ENCODE data around the gene GRIA1.

The GRIA1 gene

GRCh38 chr5:153490118-153491037 lies at the start of gene GRIA1:
Gene GRIA1 (plus strand): TSS chr5:153490670.
- in situ Hi-C loops (cut with MboI; ENCODE audit: low sequenced_read_pairs) = no loop called here

- in situ Hi-C loops (cut with MboI; ENCODE audit: low sequenced_read_pairs) = no loop called here
Observed at GRCh38 chr5:153445875-153446579, 44.4 kb upstream of the GRIA1 start.

GRCh38 chr5:153447534-153447933 lies 42.9 kb upstream of the GRIA1 start:
- in situ Hi-C loops (cut with MboI; ENCODE audit: low sequenced_read_pairs) = no loop called here

GRCh38 chr5:153456354-153456753 lies 34.1 kb upstream of the GRIA1 start:
- in situ Hi-C loops (cut with MboI; ENCODE audit: low sequenced_read_pairs) = no loop called here

- in situ Hi-C loops (cut with MboI; ENCODE audit: low sequenced_read_pairs) = no loop called here
Observed at GRCh38 chr5:153456993-153457392, 33.5 kb upstream of the GRIA1 start.

- in situ Hi-C loops (cut with MboI; ENCODE audit: low sequenced_read_pairs) = no loop called here
Observed at GRCh38 chr5:153458268-153458667, 32.2 kb upstream of the GRIA1 start.

GRCh38 chr5:153459051-153459743 lies 31.3 kb upstream of the GRIA1 start:
- in situ Hi-C loops (cut with MboI; ENCODE audit: low sequenced_read_pairs) = no loop called here

- in situ Hi-C loops (cut with MboI; ENCODE audit: low sequenced_read_pairs) = no loop called here
Observed at GRCh38 chr5:153460421-153460820, 30.0 kb upstream of the GRIA1 start.

GRCh38 chr5:153461341-153461740 lies 29.1 kb upstream of the GRIA1 start:
- in situ Hi-C loops (cut with MboI; ENCODE audit: low sequenced_read_pairs) = no loop called here

- in situ Hi-C loops (cut with MboI; ENCODE audit: low sequenced_read_pairs) = no loop called here
Observed at GRCh38 chr5:153463806-153464205, 26.7 kb upstream of the GRIA1 start.

- in situ Hi-C loops (cut with MboI; ENCODE audit: low sequenced_read_pairs) = no loop called here
Observed at GRCh38 chr5:153467546-153467945, 22.9 kb upstream of the GRIA1 start.

GRCh38 chr5:153469423-153469822 lies 21.0 kb upstream of the GRIA1 start:
- in situ Hi-C loops (cut with MboI; ENCODE audit: low sequenced_read_pairs) = no loop called here

- in situ Hi-C loops (cut with MboI; ENCODE audit: low sequenced_read_pairs) = no loop called here
Observed at GRCh38 chr5:153470736-153471135, 19.7 kb upstream of the GRIA1 start.

GRCh38 chr5:153476767-153477166 lies 13.7 kb upstream of the GRIA1 start:
- in situ Hi-C loops (cut with MboI; ENCODE audit: low sequenced_read_pairs) = no loop called here

GRCh38 chr5:153480401-153480800 lies 10.1 kb upstream of the GRIA1 start:
- in situ Hi-C loops (cut with MboI; ENCODE audit: low sequenced_read_pairs) = no loop called here

- in situ Hi-C loops (cut with MboI; ENCODE audit: low sequenced_read_pairs) = no loop called here
Observed at GRCh38 chr5:153483482-153483881, 7.0 kb upstream of the GRIA1 start.

- in situ Hi-C loops (cut with MboI; ENCODE audit: low sequenced_read_pairs) = no loop called here
Observed at GRCh38 chr5:153485641-153486040, 4.8 kb upstream of the GRIA1 start.

GRCh38 chr5:153486771-153487170 lies 3.7 kb upstream of the GRIA1 start:
- in situ Hi-C loops (cut with MboI; ENCODE audit: low sequenced_read_pairs) = no loop called here

- in situ Hi-C loops (cut with MboI; ENCODE audit: low sequenced_read_pairs) = no loop called here
Observed at GRCh38 chr5:153489611-153490010, 859 bp upstream of the GRIA1 start.

- in situ Hi-C loops (cut with MboI; ENCODE audit: low sequenced_read_pairs) = no loop called here
Observed at GRCh38 chr5:153491038-153491744, 721 bp downstream of the GRIA1 start.

GRCh38 chr5:153491856-153492255 lies 1.4 kb downstream of the GRIA1 start:
- in situ Hi-C loops (cut with MboI; ENCODE audit: low sequenced_read_pairs) = no loop called here
